ENCODE measurements around the gene ETV6. TPM values are rescaled to one million over a fixed set of nuclear protein-coding genes. Genes with fewer than 3 reads are reported as not detected.

ETV6 gene
- total RNA-seq, 1 donor from 2014 or later, result 25.3 TPM

DNA sequence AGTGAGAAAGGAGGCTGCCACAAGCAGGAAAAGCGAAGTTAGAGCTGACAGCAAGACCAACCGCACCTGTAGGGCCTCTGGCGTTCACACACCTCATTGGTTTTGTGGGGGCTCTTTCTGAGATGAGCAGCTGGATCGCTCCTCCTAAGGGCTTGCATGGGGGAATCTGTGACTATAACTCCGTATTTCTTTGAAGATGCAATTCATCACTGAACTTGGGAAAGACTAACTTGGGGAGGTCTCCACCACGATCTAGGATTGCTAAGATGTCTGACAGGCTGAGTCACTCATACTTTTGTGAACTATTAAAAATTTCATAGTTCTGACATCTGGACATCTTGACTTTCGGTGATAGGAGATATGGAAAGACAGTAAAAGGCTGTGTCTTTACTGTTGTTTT lies 173.6 kb downstream of the ETV6 start:
- intact Hi-C loops (cut with micrococcal nuclease), result loop anchor here (5.0 kb wide), 1 partner anchor 209 kb away; no protein-coding TSS in a partner anchor

- intact Hi-C loops (cut with micrococcal nuclease), result loop anchor here (5.0 kb wide), 1 partner anchor 209 kb away; no protein-coding TSS in a partner anchor
These were observed 174.1 kb downstream of the ETV6 start for GRCh38 chr12:11823593-11823992.

DNA sequence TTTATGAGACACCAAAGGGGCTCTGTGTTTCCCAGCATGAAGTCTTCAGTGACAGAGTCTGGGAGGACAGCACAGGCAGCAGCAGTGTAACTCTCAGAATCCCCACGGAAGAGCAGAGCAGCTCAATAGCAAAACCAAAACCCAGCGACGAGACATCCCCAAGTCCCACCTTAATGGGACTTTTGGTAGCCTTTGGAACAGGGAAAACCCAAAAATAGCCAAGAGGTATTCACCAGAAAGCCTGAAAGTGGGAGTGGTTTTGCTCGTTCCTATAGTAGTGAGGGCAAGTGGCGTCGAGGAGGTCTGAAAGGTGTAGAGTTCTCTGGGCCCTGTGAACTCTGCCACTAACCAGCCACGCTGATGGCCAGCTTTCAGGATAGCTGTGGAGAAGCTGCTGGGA lies 174.6 kb downstream of the ETV6 start:
- intact Hi-C loops (cut with micrococcal nuclease), result loop anchor here (5.0 kb wide), 1 partner anchor 208 kb away; no protein-coding TSS in a partner anchor

- intact Hi-C loops (cut with micrococcal nuclease), result loop anchor here (5.0 kb wide), 1 partner anchor 208 kb away; no protein-coding TSS in a partner anchor
These were observed 175.3 kb downstream of the ETV6 start for GRCh38 chr12:11824736-11825135.

DNA sequence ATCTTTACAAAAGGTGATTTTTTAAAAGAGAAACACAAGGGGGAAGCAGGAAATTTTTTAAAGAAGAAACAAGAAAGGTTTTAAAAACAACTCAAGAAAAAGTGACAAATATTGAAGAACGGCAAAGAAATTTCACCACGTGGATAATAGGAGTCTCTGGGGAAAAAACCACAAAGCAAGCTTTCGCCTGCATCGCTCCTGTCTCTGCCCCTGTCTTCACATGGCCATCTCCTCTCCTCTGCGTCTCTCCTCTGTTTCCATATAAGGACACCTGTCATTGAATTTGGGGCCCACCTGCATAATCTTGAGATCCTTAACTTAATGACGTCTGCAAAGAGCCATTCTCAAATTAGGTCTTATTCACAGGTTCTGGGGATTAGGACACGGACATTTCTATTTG lies 175.8 kb downstream of the ETV6 start:
- intact Hi-C loops (cut with micrococcal nuclease), result no loop called here

- intact Hi-C loops (cut with micrococcal nuclease), result no loop called here
These were observed 177.1 kb downstream of the ETV6 start for GRCh38 chr12:11826574-11826973.

GRCh38 chr12:11827091-11828061 lies 177.9 kb downstream of the ETV6 start:
- intact Hi-C loops (cut with micrococcal nuclease), result no loop called here

DNA sequence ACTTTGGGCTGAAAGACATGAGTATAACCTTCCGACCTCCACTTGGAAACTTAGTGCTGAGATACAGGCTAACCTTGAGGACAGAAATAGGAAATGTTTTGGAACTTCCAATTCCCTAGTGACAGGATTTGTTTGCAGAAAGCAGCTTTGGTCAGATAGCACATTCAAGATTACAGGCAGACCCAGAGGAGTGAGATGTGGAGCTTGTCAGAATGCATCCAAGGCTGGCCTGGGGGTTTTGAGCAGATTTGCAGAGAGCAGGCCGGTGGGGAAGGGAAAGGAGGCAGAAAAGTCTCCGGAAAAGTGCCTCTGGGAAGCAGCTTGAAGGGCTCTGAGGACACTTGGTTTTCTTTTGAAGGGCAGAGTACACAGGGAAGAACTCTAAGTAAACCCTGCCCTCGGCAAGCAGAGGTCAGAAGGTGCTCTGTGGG lies 180.3 kb downstream of the ETV6 start:
- intact Hi-C loops (cut with micrococcal nuclease), result no loop called here

GRCh38 chr12:11830307-11830801 lies 180.9 kb downstream of the ETV6 start:
- intact Hi-C loops (cut with micrococcal nuclease), result no loop called here

GRCh38 chr12:11832093-11832492 lies 182.6 kb downstream of the ETV6 start:
- intact Hi-C loops (cut with micrococcal nuclease), result no loop called here

DNA sequence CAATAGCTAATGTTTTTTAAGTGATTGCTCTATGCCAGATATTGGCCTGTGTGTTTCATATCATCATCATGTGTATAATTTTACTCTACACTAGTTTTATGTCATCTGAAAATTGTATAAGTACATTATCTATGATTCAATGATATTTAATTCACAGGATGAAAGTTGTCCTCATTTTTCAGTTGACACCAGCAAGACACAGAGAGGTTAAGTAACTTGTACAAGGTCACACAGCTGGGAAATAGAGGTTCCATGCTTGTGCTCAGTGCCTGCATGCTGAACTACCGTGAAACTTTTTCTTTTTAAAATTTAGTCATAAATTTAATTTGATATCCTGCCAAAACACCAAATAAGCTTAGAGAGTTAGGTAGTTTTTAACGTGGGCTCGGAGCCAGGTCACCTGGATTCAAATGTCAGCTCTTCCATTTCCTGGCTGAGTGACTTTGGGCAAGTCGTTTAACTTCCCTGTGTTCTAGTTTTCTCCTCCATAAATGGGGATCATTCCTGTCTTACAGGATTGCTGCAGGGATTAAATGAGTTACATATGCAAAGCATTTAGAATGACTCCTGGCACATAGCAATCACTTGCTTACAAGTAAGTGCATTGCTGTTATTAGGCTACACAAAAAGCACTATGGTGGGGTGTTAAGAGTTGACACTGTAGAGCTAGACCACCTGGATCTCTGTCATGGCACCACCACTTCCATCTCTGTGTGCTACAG lies 183.9 kb downstream of the ETV6 start:
- intact Hi-C loops (cut with micrococcal nuclease), result no loop called here

DNA sequence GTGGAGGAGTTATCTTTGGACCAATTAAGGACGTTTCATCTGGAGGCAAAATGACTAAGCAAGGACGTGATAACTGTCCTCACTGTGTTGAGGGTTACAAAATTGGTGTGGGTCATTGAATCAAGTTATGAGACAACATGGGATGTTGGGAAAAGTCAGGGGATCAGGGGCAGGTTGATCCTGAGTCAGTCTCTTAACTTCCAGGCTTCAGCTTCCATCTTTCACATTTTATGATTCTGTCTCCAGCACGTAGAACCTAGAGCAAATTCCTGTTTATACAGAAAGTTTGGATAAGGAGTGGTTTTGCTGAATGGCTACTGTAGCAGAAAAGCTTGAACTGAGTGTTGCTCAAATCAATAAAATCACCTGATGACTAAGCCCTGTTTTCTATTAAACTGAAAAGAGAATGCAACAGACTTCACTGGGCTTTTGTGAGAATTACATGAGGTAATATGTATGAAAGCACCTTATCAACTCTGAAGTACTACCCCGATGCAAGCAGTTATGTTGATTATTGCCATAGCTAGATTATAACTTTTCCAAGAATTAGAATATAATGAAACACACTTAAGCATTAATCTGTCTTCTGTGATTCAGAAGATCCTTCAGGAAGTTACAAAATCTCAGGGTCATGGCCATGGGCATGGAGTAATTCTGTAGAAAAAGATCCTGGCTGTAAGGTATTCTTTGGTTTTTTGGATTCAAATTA lies 184.8 kb downstream of the ETV6 start:
- intact Hi-C loops (cut with micrococcal nuclease), result no loop called here

- intact Hi-C loops (cut with micrococcal nuclease), result no loop called here
These were observed 185.5 kb downstream of the ETV6 start for GRCh38 chr12:11834931-11835330.

GRCh38 chr12:11836282-11837151 lies 187.0 kb downstream of the ETV6 start:
- intact Hi-C loops (cut with micrococcal nuclease), result no loop called here

GRCh38 chr12:11837216-11837934 lies 187.9 kb downstream of the ETV6 start:
- intact Hi-C loops (cut with micrococcal nuclease), result no loop called here

DNA sequence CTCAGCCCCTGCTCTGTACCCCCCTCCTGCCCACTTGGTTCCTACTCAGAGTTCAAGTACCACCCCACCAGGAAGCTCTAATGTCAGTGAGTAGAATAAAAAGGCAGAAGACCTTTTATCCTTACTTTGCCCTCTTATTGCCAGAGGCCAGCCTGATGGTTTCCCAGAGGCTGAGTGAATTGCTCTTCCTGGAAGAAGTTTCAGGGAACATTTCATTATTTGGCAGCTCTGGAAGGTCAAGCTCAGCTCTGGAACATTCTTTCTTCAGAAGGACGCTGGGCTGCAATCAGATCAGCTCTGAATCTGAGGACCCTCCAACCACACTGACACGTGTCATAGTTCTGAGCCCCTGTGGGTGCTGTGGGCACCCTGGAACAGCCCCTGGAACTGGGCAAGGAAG lies 188.9 kb downstream of the ETV6 start:
- intact Hi-C loops (cut with micrococcal nuclease), result no loop called here

DNA sequence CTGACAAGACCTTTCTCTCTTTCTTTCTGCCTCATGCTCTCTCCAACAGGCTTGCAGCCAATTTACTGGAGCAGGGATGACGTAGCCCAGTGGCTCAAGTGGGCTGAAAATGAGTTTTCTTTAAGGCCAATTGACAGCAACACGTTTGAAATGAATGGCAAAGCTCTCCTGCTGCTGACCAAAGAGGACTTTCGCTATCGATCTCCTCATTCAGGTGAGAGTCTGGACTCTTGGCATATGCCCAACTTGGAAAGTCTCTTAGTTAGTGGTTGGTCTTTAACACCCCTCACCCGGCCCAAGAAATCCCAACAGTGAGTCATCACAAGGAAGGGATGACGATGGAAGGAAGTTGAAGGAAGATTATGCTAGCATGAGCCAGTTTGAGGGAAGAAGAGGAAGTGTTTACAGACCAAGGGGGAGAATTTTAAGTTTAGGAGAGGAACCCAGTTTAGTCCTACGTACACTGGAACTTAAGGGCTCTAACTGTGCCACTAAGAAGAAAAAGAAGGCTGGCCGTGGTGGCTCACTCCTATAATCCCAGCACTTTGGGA lies 189.7 kb downstream of the ETV6 start:
- intact Hi-C loops (cut with micrococcal nuclease), result no loop called here

- intact Hi-C loops (cut with micrococcal nuclease), result no loop called here
These were observed 190.9 kb downstream of the ETV6 start for GRCh38 chr12:11840366-11840765.

DNA sequence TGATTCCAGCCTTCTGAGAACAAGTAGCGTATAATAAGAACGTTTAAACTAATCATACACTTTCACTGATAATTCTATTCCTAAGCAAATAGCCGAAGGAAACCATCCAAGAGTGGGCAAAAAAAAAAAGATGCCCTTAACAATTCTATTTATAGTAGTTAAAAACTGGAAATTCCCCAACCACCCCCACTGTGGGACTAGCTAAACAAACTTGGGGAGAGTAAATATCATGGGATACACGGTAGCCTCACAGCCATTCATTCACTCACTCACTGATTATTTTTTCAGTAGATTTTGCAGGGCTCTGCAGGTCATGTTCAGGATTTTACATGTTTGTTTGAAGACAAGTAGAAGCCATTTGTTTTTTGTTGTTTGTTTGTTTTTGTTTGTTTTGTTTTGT lies 197.0 kb downstream of the ETV6 start:
- intact Hi-C loops (cut with micrococcal nuclease), result no loop called here
